K562 (cell line): ENCODE data around the gene ABCA3. TPM values are rescaled to one million over a fixed set of nuclear protein-coding genes. Genes with fewer than 3 reads are reported as not detected.

ENCODE experiments used
- BRD9 ChIP-seq: fragments of 450-650 bp; IDR thresholded peaks from 2 replicates; pipeline ENCODE4 v1.6.1; 2018; ENCODE audit warnings: low read depth; ENCODE audit not compliant: partially characterized antibody
- ETV5 ChIP-seq: sonication (generic); formaldehyde crosslinking; IDR thresholded peaks from 2 replicates; pipeline ENCODE4 v1.4.0; 2020; ENCODE audit warnings: low read depth, mild to moderate bottlenecking, missing genetic modification reagents
- HMG20B ChIP-seq: fragments of 250-450 bp; sonication (Bioruptor Pico); IDR thresholded peaks from 2 replicates; pipeline ENCODE4 v1.5.0; 2021; ENCODE audit warnings: mild to moderate bottlenecking
- JUND ChIP-seq, 2 experiments: IDR thresholded peaks; 2 replicates in 1 of 2; 3 replicates in 1 of 2; pipeline ENCODE4 v1.6.1; 2011; ENCODE audit warnings: borderline replicate concordance in 2 of 2, low read depth in 2 of 2, low read length in 2 of 2, improper control_type of control experiment in 1 of 2, missing biosample characterization in 1 of 2, missing genetic modification characterization in 1 of 2, missing genetic modification reagents in 1 of 2
- KLF13 ChIP-seq: fragments of 450-650 bp; IDR thresholded peaks from 2 replicates; pipeline ENCODE4 v1.6.1; 2016; ENCODE audit warnings: missing genetic modification characterization, low read depth, mild to moderate bottlenecking, missing compliant biosample characterization, moderate library complexity, borderline replicate concordance
- NR4A1 ChIP-seq, 2 experiments: fragments of 250-450 bp in 1 of 2; fragments of 450-650 bp in 1 of 2; sonication (Bioruptor Pico) in 1 of 2; IDR thresholded peaks; 2 replicates each; pipeline versions ENCODE4 v1.4.0 to v1.6.1; 2016 to 2020; ENCODE audit warnings: mild to moderate bottlenecking in 2 of 2, missing compliant biosample characterization in 1 of 2, missing genetic modification characterization in 1 of 2, moderate library complexity in 1 of 2
- PATZ1 ChIP-seq: fragments of 250-450 bp; sonication (Bioruptor Pico); IDR thresholded peaks from 2 replicates; pipeline ENCODE4 v1.5.0; 2020; ENCODE audit warnings: mild to moderate bottlenecking, borderline replicate concordance
- POLR2A ChIP-seq: fragments of 450-650 bp; conservative IDR thresholded peaks from 2 replicates; pipeline ENCODE4 v1.6.1; 2016
- REST ChIP-seq, 2 experiments: fragments of 450-650 bp; formaldehyde crosslinking in 1 of 2; IDR thresholded peaks; 2 replicates each; pipeline versions ENCODE4 v1.4.0 to v1.6.1; 2014 to 2020; ENCODE audit warnings: mild to moderate bottlenecking in 2 of 2, borderline replicate concordance in 1 of 2, low read depth in 1 of 2
- TAL1 ChIP-seq: fragments of 450-650 bp; IDR thresholded peaks from 2 replicates; pipeline ENCODE4 v1.6.1; 2016; ENCODE audit warnings: mild to moderate bottlenecking
- ZNF324 ChIP-seq: fragments of 250-450 bp; sonication (Bioruptor Pico); IDR thresholded peaks from 2 replicates; pipeline ENCODE4 v1.4.0; 2020; ENCODE audit warnings: mild to moderate bottlenecking
- ZNF639 ChIP-seq, 2 experiments: fragments of 200-800 bp in 1 of 2; sonication (Bioruptor generic) in 1 of 2; sonication (generic) in 1 of 2; formaldehyde crosslinking in 1 of 2; IDR thresholded peaks in 1 of 2; conservative IDR thresholded peaks in 1 of 2; 2 replicates each; pipeline versions ENCODE4 v1.5.0 to v1.6.1; 2016 to 2020; ENCODE audit warnings: missing compliant biosample characterization in 1 of 2, missing genetic modification characterization in 1 of 2, missing genetic modification reagents in 1 of 2
- polyA plus RNA-seq, 8 experiments: library from polyadenylated mRNA; depleted of rRNA in 4 of 8; stranded (reverse) in 5 of 8; unstranded in 3 of 8; fragments of >200 nt; fragmentation: Nextera tagmentation in 2 of 8; fragmentation: Illumina TruSeq in 1 of 8; extraction: Ambion mirVana in 2 of 8; extraction: Trizol in 1 of 8; gene quantifications; 2 replicates each; pipeline versions ENCODE4 v1.2.1 to v1.2.3, GENCODE V29; 2011 to 2014; ENCODE audit warnings: inconsistent platforms in 1 of 8, missing spikeins in 1 of 8
- total RNA-seq, 7 experiments: library from RNA; depleted of rRNA in 6 of 7; stranded (reverse); fragments of >200 nt in 6 of 7; fragmentation: Illumina TruSeq in 2 of 7; extraction: Trizol in 2 of 7; gene quantifications; 2 replicates each; pipeline versions ENCODE4 v1.2.1 to v1.2.3, GENCODE V29; 2011 to 2021; ENCODE audit warnings: low replicate concordance in 1 of 7

The ABCA3 gene
- total and polyA plus RNA-seq, 9 of the 15 experiments (the other 6 are each of a cell fraction or from before 2014, with no cell fraction given): 0.66 to 23.7 (median 6.9) TPM

- TF ChIP-seq TAL1 (no peak), HMG20B (CRISPR knock-in tag) (no peak), ZNF639 (CRISPR knock-in tag; conservative IDR thresholded peaks at IDR 0.05 in 1 of 2, IDR thresholded peaks at IDR 0.05 in 1 of 2) (no peak), JUND (IDR thresholded peaks at IDR 0.05; ENCODE audit: borderline replicate concordance, low read depth, low read length) (no peak), JUND (tag; IDR thresholded peaks at IDR 0.05; ENCODE audit: borderline replicate concordance, low read depth, low read length) (no peak), ZNF324 (CRISPR knock-in tag) (no peak), PATZ1 (CRISPR knock-in tag) (no peak), BRD9 (no peak), POLR2A (peak; percentile 42), KLF13 (no peak), REST (IDR thresholded peaks at IDR 0.05; ENCODE audit: borderline replicate concordance) (no peak), REST (CRISPR knock-in tag; IDR thresholded peaks at IDR 0.05; ENCODE audit: low read depth) (no peak), NR4A1 (CRISPR knock-in tag; IDR thresholded peaks at IDR 0.05) (no peak), NR4A1 (tag; IDR thresholded peaks at IDR 0.05) (no peak), ETV5 (CRISPR knock-in tag) (no peak)
Observed at GRCh38 chr16:2236337-2237101, 104.0 kb downstream of the ABCA3 start, which contains the start of gene DNASE1L2 (continued).
